Parathyroid adenoma (tissue), 2 donors: ENCODE results near the gene CXCL16.

ENCODE experiments used
- H2AFZ ChIP-seq: fragments of 300-600 bp; sonication (generic); one replicate; pipeline ENCODE4 v1.7.0; 2017; ENCODE audit warnings: antibody characterized with exemption, mild to moderate bottlenecking
- H3K27ac ChIP-seq: fragments of 300-600 bp; sonication (generic); one replicate; pipeline ENCODE4 v1.7.0; 2017
- H3K27me3 ChIP-seq: fragments of 300-600 bp; sonication (generic); one replicate; pipeline ENCODE4 v1.7.0; 2017; ENCODE audit warnings: low read length; ENCODE audit not compliant: control insufficient read depth, insufficient read depth
- H3K36me3 ChIP-seq: fragments of 300-600 bp; sonication (generic); one replicate; pipeline ENCODE4 v1.7.0; 2017; ENCODE audit warnings: low read length; ENCODE audit not compliant: control insufficient read depth, insufficient read depth
- H3K4me1 ChIP-seq: fragments of 300-600 bp; sonication (generic); one replicate; pipeline ENCODE4 v1.7.0; 2017; ENCODE audit warnings: control low read depth
- H3K4me2 ChIP-seq: fragments of 300-600 bp; sonication (generic); one replicate; pipeline ENCODE4 v1.7.0; 2017; ENCODE audit warnings: low read length
- H3K4me3 ChIP-seq: fragments of 300-600 bp; sonication (generic); one replicate; pipeline ENCODE4 v1.7.0; 2017; ENCODE audit warnings: low read depth, low read length
- H3K79me2 ChIP-seq: fragments of 300-600 bp; sonication (generic); one replicate; pipeline ENCODE4 v1.7.0; 2017; ENCODE audit warnings: control low read depth
- H3K9ac ChIP-seq: fragments of 300-600 bp; sonication (generic); one replicate; pipeline ENCODE4 v1.7.0; 2017; ENCODE audit warnings: mild to moderate bottlenecking
- H3K9me3 ChIP-seq: fragments of 300-600 bp; sonication (generic); one replicate; pipeline ENCODE4 v1.7.0; 2017; ENCODE audit warnings: low read length; ENCODE audit not compliant: control insufficient read depth
- TF ChIP-seq, protein P1 (sequence below): fragments of 300-600 bp; sonication (generic); IDR thresholded peaks from one replicate; pipeline ENCODE4 v1.7.0; 2017; ENCODE audit warnings: antibody characterized with exemption, mild to moderate bottlenecking
- donor health status: primary hyperparathyroidism.

The CXCL16 gene

DNA sequence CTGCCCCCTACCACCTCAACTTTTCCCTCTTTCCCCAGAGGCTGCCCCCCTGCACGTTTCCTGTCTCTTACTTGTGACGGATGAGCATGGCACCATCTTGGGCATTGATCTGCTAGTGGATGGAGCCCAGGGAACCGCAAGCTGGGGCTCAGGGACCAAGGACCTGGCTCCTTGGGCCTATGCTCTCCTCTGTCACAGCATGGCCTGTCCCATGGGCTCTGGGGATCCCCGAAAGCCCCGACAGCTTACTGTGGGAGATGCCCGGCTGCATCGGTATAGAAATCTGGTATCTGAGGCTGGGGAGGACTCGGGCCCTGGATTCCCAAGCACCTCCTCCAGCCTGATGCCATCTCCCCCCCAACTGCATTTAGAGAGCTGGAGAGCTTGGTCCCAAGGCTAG lies 1.8 kb upstream of the CXCL16 start:
- H3K27ac ChIP-seq, result no peak overlapping the region
- no peak overlapping the region for H3K4me3 ChIP-seq
- no peak overlapping the region for H3K9ac ChIP-seq
- TF ChIP-seq, protein P1, sequence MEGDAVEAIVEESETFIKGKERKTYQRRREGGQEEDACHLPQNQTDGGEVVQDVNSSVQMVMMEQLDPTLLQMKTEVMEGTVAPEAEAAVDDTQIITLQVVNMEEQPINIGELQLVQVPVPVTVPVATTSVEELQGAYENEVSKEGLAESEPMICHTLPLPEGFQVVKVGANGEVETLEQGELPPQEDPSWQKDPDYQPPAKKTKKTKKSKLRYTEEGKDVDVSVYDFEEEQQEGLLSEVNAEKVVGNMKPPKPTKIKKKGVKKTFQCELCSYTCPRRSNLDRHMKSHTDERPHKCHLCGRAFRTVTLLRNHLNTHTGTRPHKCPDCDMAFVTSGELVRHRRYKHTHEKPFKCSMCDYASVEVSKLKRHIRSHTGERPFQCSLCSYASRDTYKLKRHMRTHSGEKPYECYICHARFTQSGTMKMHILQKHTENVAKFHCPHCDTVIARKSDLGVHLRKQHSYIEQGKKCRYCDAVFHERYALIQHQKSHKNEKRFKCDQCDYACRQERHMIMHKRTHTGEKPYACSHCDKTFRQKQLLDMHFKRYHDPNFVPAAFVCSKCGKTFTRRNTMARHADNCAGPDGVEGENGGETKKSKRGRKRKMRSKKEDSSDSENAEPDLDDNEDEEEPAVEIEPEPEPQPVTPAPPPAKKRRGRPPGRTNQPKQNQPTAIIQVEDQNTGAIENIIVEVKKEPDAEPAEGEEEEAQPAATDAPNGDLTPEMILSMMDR, result no peak
- no peak overlapping the region for H3K4me2 ChIP-seq
- peaks cover 5% of the 10 kb centered on the region for H3K4me1 ChIP-seq
- H3K79me2 ChIP-seq, result no peaks in the 10 kb centered on the region
- H3K36me3 ChIP-seq, result no peaks in the 10 kb centered on the region
- H3K27me3 ChIP-seq, result no peaks in the 10 kb centered on the region
- no peak overlapping the region for H2AFZ ChIP-seq
- H3K9me3 ChIP-seq, result no peaks in the 10 kb centered on the region

DNA sequence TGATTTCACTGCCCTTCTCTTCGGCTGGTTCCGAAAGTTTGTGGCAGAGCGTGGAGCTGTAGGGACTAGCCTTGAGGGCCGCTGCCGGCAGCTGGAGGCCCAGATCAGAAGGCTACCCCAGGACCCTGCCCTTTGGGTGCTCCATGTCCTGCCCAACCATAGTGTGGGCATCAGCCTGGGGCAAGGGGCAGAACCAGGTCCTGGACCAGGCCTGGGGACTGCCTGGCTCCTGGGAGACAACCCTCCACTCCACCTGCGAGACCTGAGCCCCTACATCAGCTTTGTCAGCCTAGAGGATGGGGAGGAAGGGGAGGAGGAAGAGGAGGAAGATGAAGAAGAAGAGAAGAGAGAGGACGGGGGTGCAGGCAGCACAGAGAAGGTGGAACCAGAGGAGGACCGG lies 856 bp upstream of the CXCL16 start:
- no peak overlapping the region for H2AFZ ChIP-seq
- H3K4me3 ChIP-seq, result no peak overlapping the region
- no peaks in the 10 kb centered on the region for H3K36me3 ChIP-seq
- H3K9me3 ChIP-seq, result no peaks in the 10 kb centered on the region
- H3K27ac ChIP-seq, result no peak overlapping the region
- TF ChIP-seq, protein P1, result no peak
- no peaks in the 10 kb centered on the region for H3K79me2 ChIP-seq
- peaks cover 5% of the 10 kb centered on the region for H3K4me1 ChIP-seq
- H3K4me2 ChIP-seq, result no peak overlapping the region
- H3K27me3 ChIP-seq, result no peaks in the 10 kb centered on the region
- no peak overlapping the region for H3K9ac ChIP-seq

DNA sequence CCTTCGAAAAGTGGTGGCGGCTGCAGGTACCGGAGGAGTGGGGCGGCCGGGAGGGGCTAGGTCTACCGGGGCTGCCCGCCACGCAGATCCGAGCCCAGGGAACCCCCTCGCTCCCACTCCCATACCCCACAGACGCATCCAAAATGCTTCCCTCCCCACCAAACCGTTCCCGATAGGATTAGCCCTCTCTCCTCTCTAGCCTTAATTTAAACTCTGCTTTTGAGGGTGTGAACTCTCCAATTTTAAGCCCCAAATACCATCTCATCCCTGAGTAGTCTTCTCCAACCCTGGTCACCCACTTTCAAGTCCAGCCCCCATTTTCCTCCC lies 260 bp upstream of the CXCL16 start:
- TF ChIP-seq, protein P1, result no peak
- no peaks in the 10 kb centered on the region for H3K9me3 ChIP-seq
- no peaks in the 10 kb centered on the region for H3K36me3 ChIP-seq
- H3K4me1 ChIP-seq, result peaks cover 5% of the 10 kb centered on the region
- H3K27ac ChIP-seq, result no peak overlapping the region
- peak overlapping the region; percentile 99 for H2AFZ ChIP-seq
- peak overlapping the region; percentile 85 for H3K4me3 ChIP-seq
- no peaks in the 10 kb centered on the region for H3K27me3 ChIP-seq
- H3K79me2 ChIP-seq, result no peaks in the 10 kb centered on the region
- peak overlapping the region; percentile 97 for H3K4me2 ChIP-seq
- H3K9ac ChIP-seq, result no peak overlapping the region

DNA sequence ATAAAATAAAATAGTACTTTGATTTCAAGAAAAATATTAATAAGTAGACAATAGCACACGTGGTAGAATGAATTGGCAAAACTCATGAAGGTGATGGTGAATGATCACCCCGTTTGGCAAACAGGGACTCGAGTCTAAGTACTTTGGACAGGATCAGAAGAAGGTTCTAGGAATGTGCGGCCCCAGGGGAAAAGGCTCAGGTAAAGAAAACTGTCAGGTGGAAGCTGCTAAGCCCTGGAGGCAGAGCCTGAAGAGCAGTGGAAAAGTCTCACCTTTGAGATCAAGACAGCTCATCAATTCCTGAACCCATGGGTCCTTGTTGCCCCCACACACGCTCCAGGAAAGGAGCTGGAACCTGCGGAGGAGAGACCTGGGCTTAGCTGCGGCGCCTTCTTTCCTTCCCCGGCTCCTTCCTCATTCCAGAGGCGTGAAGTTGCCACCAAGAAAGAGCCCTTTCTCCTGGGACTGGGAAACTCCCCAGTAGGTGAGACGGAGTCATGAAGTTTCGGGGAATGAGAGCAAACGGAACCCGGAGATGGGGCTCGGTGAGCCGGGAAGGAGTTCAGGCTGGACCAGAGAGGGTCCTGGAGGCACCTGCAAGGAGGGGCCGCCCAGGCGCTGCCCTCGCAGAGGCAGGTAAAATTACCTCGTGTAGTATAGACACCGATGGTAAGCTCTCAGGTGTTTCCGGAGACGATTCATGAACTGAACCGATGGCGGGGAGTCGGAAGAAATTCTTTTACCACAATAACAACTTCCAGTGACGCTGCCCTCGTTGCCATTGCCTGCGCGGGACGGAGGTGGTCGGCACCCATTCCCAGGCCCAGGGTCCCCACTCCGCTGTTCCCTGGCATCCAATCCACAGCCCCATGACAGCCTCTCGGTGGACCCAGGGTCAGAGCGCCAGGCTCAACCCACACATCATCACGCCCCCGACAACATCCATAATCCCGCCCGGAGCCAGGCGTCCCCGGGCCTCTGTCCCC lies 1.3 kb downstream of the CXCL16 start:
- no peaks in the 10 kb centered on the region for H3K36me3 ChIP-seq
- peak overlapping the region; percentile 85 for H3K4me3 ChIP-seq
- H3K4me2 ChIP-seq, result peak overlapping the region; percentile 97
- H3K79me2 ChIP-seq, result no peaks in the 10 kb centered on the region
- peak overlapping the region; percentile 89 for H3K9ac ChIP-seq
- peak overlapping the region; percentile 77 for H3K27ac ChIP-seq
- H2AFZ ChIP-seq, result peak overlapping the region; percentile 99
- TF ChIP-seq, protein P1, result no peak
- H3K27me3 ChIP-seq, result no peaks in the 10 kb centered on the region
- H3K9me3 ChIP-seq, result no peaks in the 10 kb centered on the region
- H3K4me1 ChIP-seq, result peaks cover 5% of the 10 kb centered on the region
